ENCODE data around the gene PPIG.

GRCh38 chr2:169663247-169663646 is 79.1 kb downstream of the PPIG start:
- TF ChIP-seq BHLHE40 (IDR thresholded peaks at IDR 0.05; ENCODE audit: borderline replicate concordance) (no peak), TARDBP (IDR thresholded peaks at IDR 0.05) (no peak), HDGF (IDR thresholded peaks at IDR 0.05; ENCODE audit: borderline replicate concordance) (no peak), ZNF384 (IDR thresholded peaks at IDR 0.05) (no peak), SP1 (IDR thresholded peaks at IDR 0.05) (no peak), NFRKB (IDR thresholded peaks at IDR 0.05) (no peak)
